WTC11 (cell line): Measurements from ENCODE around the gene SDC1. TPM values are rescaled to one million over a fixed set of nuclear protein-coding genes. Genes with fewer than 3 reads are reported as not detected.

ENCODE experiments used
- ATAC-seq: fragments of 200-7000 bp; cut with Tn5 transposase; 2 replicates; pipeline ENCODE4 v1.10.0; 2021; ENCODE audit warnings: mild to moderate bottlenecking, moderate library complexity
- CTCF ChIA-PET: fragments of 300-600 bp; sonication (Branson Sonifier 250); formaldehyde crosslinking; loops from one replicate; lab custom pipeline; 2021; ENCODE audit warnings: antibody characterized with exemption; lab: Charles Lee
- POLR2A ChIA-PET: fragments of 350-600 bp; sonication (Branson Sonifier 250); formaldehyde crosslinking; loops from one replicate; lab custom pipeline; 2021; ENCODE audit warnings: antibody characterized with exemption; lab: Charles Lee
- DNase-seq: peaks from one replicate; pipeline ENCODE4 v3.0.0; 2021; ENCODE audit warnings: low spot score
- H3K27ac Mint-ChIP-seq: 2 replicates; pipeline ENCODE4 v1.8.0; 2021; ENCODE audit warnings: mixed read lengths
- H3K27me3 Mint-ChIP-seq: 2 replicates; pipeline ENCODE4 v1.8.0; 2021; ENCODE audit warnings: low read depth, mild to moderate bottlenecking, moderate library complexity, mixed read lengths
- H3K36me3 Mint-ChIP-seq: 2 replicates; pipeline ENCODE4 v1.8.0; 2021; ENCODE audit warnings: mixed read lengths
- H3K4me1 Mint-ChIP-seq: 2 replicates; pipeline ENCODE4 v1.8.0; 2022; ENCODE audit warnings: mixed read lengths
- H3K4me3 Mint-ChIP-seq: 2 replicates; pipeline ENCODE4 v1.8.0; 2021; ENCODE audit warnings: mild to moderate bottlenecking, moderate library complexity, mixed read lengths
- H3K9me3 Mint-ChIP-seq: 2 replicates; pipeline ENCODE4 v1.8.0; 2021; ENCODE audit warnings: mixed read lengths
- ATF1 ChIP-seq: sonication (generic); formaldehyde crosslinking; IDR thresholded peaks from 2 replicates; pipeline ENCODE4 v1.8.1; 2023; ENCODE audit warnings: mild to moderate bottlenecking, moderate library complexity, missing genetic modification reagents
- ATF6 ChIP-seq: sonication (generic); formaldehyde crosslinking; IDR thresholded peaks from 2 replicates; pipeline ENCODE4 v1.8.1; 2023; ENCODE audit warnings: mild to moderate bottlenecking, missing genetic modification reagents
- CREB1 ChIP-seq: sonication (generic); formaldehyde crosslinking; IDR thresholded peaks from 2 replicates; pipeline ENCODE4 v1.8.0; 2023; ENCODE audit warnings: mild to moderate bottlenecking, missing genetic modification reagents
- E2F1 ChIP-seq: sonication (generic); formaldehyde crosslinking; IDR thresholded peaks from 2 replicates; pipeline ENCODE4 v1.8.0; 2022; ENCODE audit warnings: mild to moderate bottlenecking, missing genetic modification reagents
- E2F4 ChIP-seq: sonication (generic); formaldehyde crosslinking; IDR thresholded peaks from 2 replicates; pipeline ENCODE4 v1.8.1; 2022; ENCODE audit warnings: low read depth, mild to moderate bottlenecking, moderate library complexity, missing genetic modification reagents, borderline replicate concordance
- ERG ChIP-seq: fragments of 250-450 bp; sonication (Bioruptor Pico); IDR thresholded peaks from 2 replicates; pipeline ENCODE4 v1.8.0; 2021; ENCODE audit warnings: mild to moderate bottlenecking
- FOXP1 ChIP-seq: sonication (generic); formaldehyde crosslinking; IDR thresholded peaks from 2 replicates; pipeline ENCODE4 v1.8.0; 2022; ENCODE audit warnings: missing genetic modification reagents, mild to moderate bottlenecking, moderate library complexity, borderline replicate concordance
- FOXP4 ChIP-seq: sonication (generic); formaldehyde crosslinking; IDR thresholded peaks from 2 replicates; pipeline ENCODE4 v1.8.0; 2022; ENCODE audit warnings: mild to moderate bottlenecking, missing genetic modification reagents
- MXD4 ChIP-seq: fragments of 250-450 bp; sonication (Bioruptor Pico); IDR thresholded peaks from 2 replicates; pipeline ENCODE4 v1.8.0; 2021; ENCODE audit warnings: mild to moderate bottlenecking, moderate library complexity, borderline replicate concordance
- NFYB ChIP-seq: sonication (generic); formaldehyde crosslinking; conservative IDR thresholded peaks from 2 replicates; pipeline ENCODE4 v1.8.0; 2022; ENCODE audit warnings: low read depth, missing genetic modification reagents
- PREB ChIP-seq: sonication (generic); formaldehyde crosslinking; IDR thresholded peaks from 2 replicates; pipeline ENCODE4 v1.8.1; 2022; ENCODE audit warnings: mild to moderate bottlenecking, missing genetic modification reagents, moderate library complexity, borderline replicate concordance
- SMAD3 ChIP-seq: sonication (generic); formaldehyde crosslinking; IDR thresholded peaks from 2 replicates; pipeline ENCODE4 v1.8.0; 2022; ENCODE audit warnings: missing genetic modification reagents, mild to moderate bottlenecking, borderline replicate concordance
- SOX15 ChIP-seq: fragments of 250-450 bp; sonication (Bioruptor Pico); IDR thresholded peaks from 2 replicates; pipeline ENCODE4 v1.9.0; 2021; ENCODE audit warnings: mild to moderate bottlenecking
- TEAD1 ChIP-seq: sonication (generic); formaldehyde crosslinking; IDR thresholded peaks from 2 replicates; pipeline ENCODE4 v1.8.0; 2022; ENCODE audit warnings: mild to moderate bottlenecking, missing genetic modification reagents
- ZNF263 ChIP-seq: sonication (generic); formaldehyde crosslinking; IDR thresholded peaks from 2 replicates; pipeline ENCODE4 v1.8.1; 2022; ENCODE audit warnings: low read depth, mild to moderate bottlenecking, moderate library complexity, missing genetic modification reagents
- ZNF671 ChIP-seq: fragments of 250-450 bp; sonication (Bioruptor Pico); IDR thresholded peaks from 2 replicates; pipeline ENCODE4 v1.8.0; 2021; ENCODE audit warnings: mild to moderate bottlenecking
- ZSCAN18 ChIP-seq: fragments of 250-450 bp; sonication (Bioruptor Pico); IDR thresholded peaks from 2 replicates; pipeline ENCODE4 v2.1.2; 2022; ENCODE audit warnings: mild to moderate bottlenecking, moderate library complexity
- total RNA-seq: library from RNA; stranded (reverse); gene quantifications from 3 replicates; pipeline ENCODE4 v1.2.3, GENCODE V29; 2021

SDC1 gene
- total RNA-seq, 1 experiment from 2014 or later, result 52.6 TPM

GRCh38 chr2:20174410-20174809 lies 50.5 kb downstream of the SDC1 start:
- DNase-seq (no peak), ATAC-seq (no peak)
- Mint-ChIP-seq H3K36me3 (no peaks in the 10 kb centered on the region), H3K4me1 (peaks cover 7% of the 10 kb centered on the region), H3K9me3 (no peaks in the 10 kb centered on the region), H3K27me3 (no peaks in the 10 kb centered on the region), H3K4me3 (no peak overlapping the region), H3K27ac (no peak overlapping the region)
- CTCF ChIA-PET, result interaction anchor here (0.7 to 1.3 kb wide), 3 partner anchors 11 to 159 kb away, joined by 3 to 4 read pairs (median 3); no protein-coding TSS in a partner anchor
- TF ChIP-seq E2F4 (CRISPR knock-in tag) (no peak), SMAD3 (CRISPR knock-in tag) (no peak), SOX15 (no peak), ZNF671 (no peak), FOXP1 (CRISPR knock-in tag) (no peak), ATF6 (no peak), TEAD1 (CRISPR knock-in tag) (no peak), ATF1 (no peak), FOXP4 (no peak), CREB1 (CRISPR knock-in tag) (no peak), ZNF263 (CRISPR knock-in tag) (no peak), E2F1 (CRISPR knock-in tag) (no peak), NFYB (CRISPR knock-in tag) (no peak)
- POLR2A ChIA-PET, result no interaction called here

GRCh38 chr2:20173496-20174402 lies 51.2 kb downstream of the SDC1 start:
- no peaks in the 10 kb centered on the region for H3K9me3 Mint-ChIP-seq
- no peak for TF ChIP-seq PREB (CRISPR knock-in tag)
- no peak for TF ChIP-seq ZSCAN18 (CRISPR knock-in tag)
- TF ChIP-seq ERG (CRISPR knock-in tag), result no peak
- TF ChIP-seq MXD4 (CRISPR knock-in tag), result no peak
- no peak for TF ChIP-seq ATF6
- ChIA-PET CTCF (interaction anchor here (0.7 to 1.3 kb wide), 3 partner anchors 12 to 158 kb away, joined by 3 to 4 read pairs (median 3); no protein-coding TSS in a partner anchor), POLR2A (no interaction called here)
- no peaks in the 10 kb centered on the region for H3K36me3 Mint-ChIP-seq
- peaks cover 8% of the 10 kb centered on the region for H3K4me1 Mint-ChIP-seq
- H3K27ac Mint-ChIP-seq, result no peak overlapping the region
- no peaks in the 10 kb centered on the region for H3K27me3 Mint-ChIP-seq
- DNase-seq (no peak), ATAC-seq (no peak)
- H3K4me3 Mint-ChIP-seq, result no peak overlapping the region
